HEK293T (cell line): Measurements from ENCODE around the gene ETF1.

Experiments used
- ARNT ChIP-seq: fragments of 450-650 bp; IDR thresholded peaks from 2 replicates; pipeline ENCODE4 v1.6.1; 2017; ENCODE audit warnings: mild to moderate bottlenecking
- BHLHE40 ChIP-seq: fragments of 450-650 bp; IDR thresholded peaks from 2 replicates; pipeline ENCODE4 v1.6.1; 2016; ENCODE audit warnings: mild to moderate bottlenecking, moderate library complexity, borderline replicate concordance
- CTBP1 ChIP-seq: fragments of 450-650 bp; IDR thresholded peaks from 2 replicates; pipeline ENCODE4 v1.6.1; 2016; ENCODE audit warnings: borderline replicate concordance
- ELF4 ChIP-seq: fragments of 450-650 bp; IDR thresholded peaks from 2 replicates; pipeline ENCODE4 v1.6.1; 2017; ENCODE audit warnings: antibody characterized with exemption
- FOXA1 ChIP-seq: fragments of 450-650 bp; IDR thresholded peaks from 2 replicates; pipeline ENCODE4 v1.6.1; 2016; ENCODE audit warnings: mild to moderate bottlenecking
- FOXK2 ChIP-seq: fragments of 450-650 bp; IDR thresholded peaks from 2 replicates; pipeline ENCODE4 v1.6.1; 2016; ENCODE audit warnings: mild to moderate bottlenecking
- FOXM1 ChIP-seq: fragments of 450-650 bp; IDR thresholded peaks from 2 replicates; pipeline ENCODE4 v1.6.1; 2017; ENCODE audit warnings: mild to moderate bottlenecking, borderline replicate concordance
- HDGF ChIP-seq: fragments of 450-650 bp; IDR thresholded peaks from 2 replicates; pipeline ENCODE4 v1.6.1; 2017; ENCODE audit warnings: antibody characterized with exemption, borderline replicate concordance
- L3MBTL2 ChIP-seq: fragments of 450-650 bp; conservative IDR thresholded peaks from 2 replicates; pipeline ENCODE4 v1.6.1; 2016; ENCODE audit warnings: mild to moderate bottlenecking
- SP1 ChIP-seq: fragments of 450-650 bp; IDR thresholded peaks from 2 replicates; pipeline ENCODE4 v1.6.1; 2017
- SUZ12 ChIP-seq: fragments of 450-650 bp; IDR thresholded peaks from 2 replicates; pipeline ENCODE4 v1.6.1; 2016; ENCODE audit warnings: mild to moderate bottlenecking
- TARDBP ChIP-seq: fragments of 450-650 bp; IDR thresholded peaks from 2 replicates; pipeline ENCODE4 v1.6.1; 2016
- ZNF384 ChIP-seq: fragments of 450-650 bp; IDR thresholded peaks from 2 replicates; pipeline ENCODE4 v1.6.1; 2016
- TF ChIP-seq, protein P1 (sequence below): fragments of 450-650 bp; IDR thresholded peaks from 2 replicates; pipeline ENCODE4 v1.6.1; 2016

- no peak for TF ChIP-seq SUZ12
- no peak for TF ChIP-seq FOXA1
- no peak for TF ChIP-seq FOXK2
- no peak for TF ChIP-seq SP1
- no peak for TF ChIP-seq FOXM1
- no peak for TF ChIP-seq L3MBTL2
- no peak for TF ChIP-seq TARDBP
- no peak for TF ChIP-seq BHLHE40
- TF ChIP-seq ARNT: no peak
- TF ChIP-seq CTBP1: no peak
- TF ChIP-seq, protein P1, sequence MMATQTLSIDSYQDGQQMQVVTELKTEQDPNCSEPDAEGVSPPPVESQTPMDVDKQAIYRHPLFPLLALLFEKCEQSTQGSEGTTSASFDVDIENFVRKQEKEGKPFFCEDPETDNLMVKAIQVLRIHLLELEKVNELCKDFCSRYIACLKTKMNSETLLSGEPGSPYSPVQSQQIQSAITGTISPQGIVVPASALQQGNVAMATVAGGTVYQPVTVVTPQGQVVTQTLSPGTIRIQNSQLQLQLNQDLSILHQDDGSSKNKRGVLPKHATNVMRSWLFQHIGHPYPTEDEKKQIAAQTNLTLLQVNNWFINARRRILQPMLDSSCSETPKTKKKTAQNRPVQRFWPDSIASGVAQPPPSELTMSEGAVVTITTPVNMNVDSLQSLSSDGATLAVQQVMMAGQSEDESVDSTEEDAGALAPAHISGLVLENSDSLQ: no peak
- TF ChIP-seq ELF4: no peak
- TF ChIP-seq ZNF384: no peak
- TF ChIP-seq HDGF: no peak
Observed at GRCh38 chr5:138472353-138472752, 70.7 kb downstream of the ETF1 start.
